NB4 (cell line): ENCODE measurements around the gene CCT7.

Source experiments
- MYC ChIP-seq: IDR thresholded peaks from 2 replicates; pipeline ENCODE4 v1.6.1; 2011; ENCODE audit warnings: low read depth, low read length
- POLR2A ChIP-seq: IDR thresholded peaks from 2 replicates; pipeline ENCODE4 v1.6.1; 2011; ENCODE audit warnings: mild to moderate bottlenecking; ENCODE audit not compliant: insufficient read length; ENCODE audit errors: extremely low read depth
- TF ChIP-seq, protein P1 (sequence below): IDR thresholded peaks from one replicate; pipeline ENCODE4 v1.5.1; 2012; ENCODE audit warnings: low read depth, low read length

GRCh38 chr2:73269686-73270465, 35.8 kb downstream of the CCT7 start:
- TF ChIP-seq, protein P1, sequence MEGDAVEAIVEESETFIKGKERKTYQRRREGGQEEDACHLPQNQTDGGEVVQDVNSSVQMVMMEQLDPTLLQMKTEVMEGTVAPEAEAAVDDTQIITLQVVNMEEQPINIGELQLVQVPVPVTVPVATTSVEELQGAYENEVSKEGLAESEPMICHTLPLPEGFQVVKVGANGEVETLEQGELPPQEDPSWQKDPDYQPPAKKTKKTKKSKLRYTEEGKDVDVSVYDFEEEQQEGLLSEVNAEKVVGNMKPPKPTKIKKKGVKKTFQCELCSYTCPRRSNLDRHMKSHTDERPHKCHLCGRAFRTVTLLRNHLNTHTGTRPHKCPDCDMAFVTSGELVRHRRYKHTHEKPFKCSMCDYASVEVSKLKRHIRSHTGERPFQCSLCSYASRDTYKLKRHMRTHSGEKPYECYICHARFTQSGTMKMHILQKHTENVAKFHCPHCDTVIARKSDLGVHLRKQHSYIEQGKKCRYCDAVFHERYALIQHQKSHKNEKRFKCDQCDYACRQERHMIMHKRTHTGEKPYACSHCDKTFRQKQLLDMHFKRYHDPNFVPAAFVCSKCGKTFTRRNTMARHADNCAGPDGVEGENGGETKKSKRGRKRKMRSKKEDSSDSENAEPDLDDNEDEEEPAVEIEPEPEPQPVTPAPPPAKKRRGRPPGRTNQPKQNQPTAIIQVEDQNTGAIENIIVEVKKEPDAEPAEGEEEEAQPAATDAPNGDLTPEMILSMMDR = no peak
- TF ChIP-seq POLR2A (no peak), MYC (no peak)
